IPS DF 4.7 (cell line): ENCODE data around the gene STAG1.
"Not testable (repeated sequence)": the region's sequence is repeated elsewhere in the genome, so short reads cannot be mapped to it uniquely, and the experiment has no call there.

Experiments used
- DNase-seq: peaks from one replicate; pipeline ENCODE4 v3.0.0-alpha.2; 2013; ENCODE audit warnings: low spot score; ENCODE audit errors: extremely low read depth

Gene STAG1

GRCh38 chr3:136334726-136335125 lies 417.5 kb downstream of the STAG1 start:
- DNase-seq = not testable (repeated sequence)

- no peak for DNase-seq
These were observed 418.0 kb downstream of the STAG1 start for GRCh38 chr3:136334209-136334608.

- DNase-seq = no peak
These were observed 419.4 kb downstream of the STAG1 start for GRCh38 chr3:136332776-136333175.

- DNase-seq = no peak
These were observed 419.9 kb downstream of the STAG1 start for GRCh38 chr3:136332302-136332701.

GRCh38 chr3:136330900-136331299 lies 421.3 kb downstream of the STAG1 start:
- DNase-seq = no peak

GRCh38 chr3:136329593-136329992 lies 422.6 kb downstream of the STAG1 start:
- DNase-seq = no peak

- DNase-seq = no peak
These were observed 424.5 kb downstream of the STAG1 start for GRCh38 chr3:136327671-136328070.

- no peak for DNase-seq
These were observed 425.9 kb downstream of the STAG1 start for GRCh38 chr3:136326316-136326715.

- no peak for DNase-seq
These were observed 440.2 kb downstream of the STAG1 start for GRCh38 chr3:136311968-136312367.

- DNase-seq = no peak
These were observed 440.9 kb downstream of the STAG1 start for GRCh38 chr3:136311261-136311660.

- no peak for DNase-seq
These were observed 446.3 kb downstream of the STAG1 start for GRCh38 chr3:136305879-136306278.

- no peak for DNase-seq
These were observed 451.7 kb downstream of the STAG1 start for GRCh38 chr3:136300444-136300843.

GRCh38 chr3:136297826-136298225 lies 454.4 kb downstream of the STAG1 start:
- no peak for DNase-seq

- no peak for DNase-seq
These were observed 455.2 kb downstream of the STAG1 start for GRCh38 chr3:136296960-136297359.

GRCh38 chr3:136294176-136294575 lies 458.0 kb downstream of the STAG1 start:
- DNase-seq = no peak

GRCh38 chr3:136293279-136293678 lies 458.9 kb downstream of the STAG1 start:
- no peak for DNase-seq

GRCh38 chr3:136292500-136292899 lies 459.7 kb downstream of the STAG1 start:
- DNase-seq = no peak

- DNase-seq = no peak
These were observed 460.9 kb downstream of the STAG1 start for GRCh38 chr3:136291302-136291701.
